Astrocyte (in vitro differentiated cells and primary cell): Measurements from ENCODE around the gene ACVRL1.

Source experiments
- CTCF ChIP-seq: IDR thresholded peaks from 2 replicates; pipeline ENCODE4 v1.5.1; 2011; ENCODE audit warnings: low read depth, mild to moderate bottlenecking, inconsistent platforms, low read length, moderate library complexity; ENCODE audit not compliant: insufficient read depth
- EZH2 ChIP-seq: IDR thresholded peaks from 2 replicates; pipeline ENCODE4 v1.6.1; 2012; ENCODE audit warnings: mild to moderate bottlenecking, low read length, inconsistent platforms; ENCODE audit not compliant: insufficient read depth

GRCh38 chr12:51890133-51890464 is 17.2 kb upstream of the ACVRL1 start:
- TF ChIP-seq CTCF: no peak
- TF ChIP-seq EZH2: no peak
